Effector CD8-positive, alpha-beta T cell (primary cell): ENCODE measurements around the gene GNB5.
"Not testable (repeated sequence)": the region's sequence is repeated elsewhere in the genome, so short reads cannot be mapped to it uniquely, and the experiment has no call there.

Source experiments
- DNase-seq: peaks from one replicate; lab custom pipeline; 2025; lab: John Stamatoyannopoulos, UW

GNB5 gene

GRCh38 chr15:52112203-52112750 lies 78.9 kb downstream of the GNB5 start:
- peak; percentile 2 for DNase-seq

- DNase-seq: no peak
Observed at GRCh38 chr15:52111517-52112202, 79.5 kb downstream of the GNB5 start.

- DNase-seq: no peak
Observed at GRCh38 chr15:52109559-52110451, 81.4 kb downstream of the GNB5 start.

GRCh38 chr15:52107238-52107637 lies 84.0 kb downstream of the GNB5 start:
- no peak for DNase-seq

- no peak for DNase-seq
Observed at GRCh38 chr15:52106641-52107040, 84.6 kb downstream of the GNB5 start.

GRCh38 chr15:52105846-52106245 lies 85.3 kb downstream of the GNB5 start:
- DNase-seq: no peak

- DNase-seq: no peak
Observed at GRCh38 chr15:52104532-52105004, 86.6 kb downstream of the GNB5 start.

- DNase-seq: no peak
Observed at GRCh38 chr15:52103217-52104207, 87.7 kb downstream of the GNB5 start.

- no peak for DNase-seq
Observed at GRCh38 chr15:52102463-52102862, 88.7 kb downstream of the GNB5 start.

- DNase-seq: no peak
Observed at GRCh38 chr15:52101542-52102323, 89.5 kb downstream of the GNB5 start.

GRCh38 chr15:52100807-52101442 lies 90.3 kb downstream of the GNB5 start:
- no peak for DNase-seq

- DNase-seq: no peak
Observed at GRCh38 chr15:52099651-52100272, 91.4 kb downstream of the GNB5 start.

- DNase-seq: no peak
Observed at GRCh38 chr15:52098323-52098722, 92.9 kb downstream of the GNB5 start.

- no peak for DNase-seq
Observed at GRCh38 chr15:52097180-52097579, 94.0 kb downstream of the GNB5 start.

GRCh38 chr15:52096536-52096935 lies 94.7 kb downstream of the GNB5 start:
- not testable (repeated sequence) for DNase-seq

- DNase-seq: no peak
Observed at GRCh38 chr15:52095597-52096262, 95.5 kb downstream of the GNB5 start.

- no peak for DNase-seq
Observed at GRCh38 chr15:52094811-52095584, 96.2 kb downstream of the GNB5 start.
